ENCODE results near the gene THSD4.

THSD4 gene

DNA sequence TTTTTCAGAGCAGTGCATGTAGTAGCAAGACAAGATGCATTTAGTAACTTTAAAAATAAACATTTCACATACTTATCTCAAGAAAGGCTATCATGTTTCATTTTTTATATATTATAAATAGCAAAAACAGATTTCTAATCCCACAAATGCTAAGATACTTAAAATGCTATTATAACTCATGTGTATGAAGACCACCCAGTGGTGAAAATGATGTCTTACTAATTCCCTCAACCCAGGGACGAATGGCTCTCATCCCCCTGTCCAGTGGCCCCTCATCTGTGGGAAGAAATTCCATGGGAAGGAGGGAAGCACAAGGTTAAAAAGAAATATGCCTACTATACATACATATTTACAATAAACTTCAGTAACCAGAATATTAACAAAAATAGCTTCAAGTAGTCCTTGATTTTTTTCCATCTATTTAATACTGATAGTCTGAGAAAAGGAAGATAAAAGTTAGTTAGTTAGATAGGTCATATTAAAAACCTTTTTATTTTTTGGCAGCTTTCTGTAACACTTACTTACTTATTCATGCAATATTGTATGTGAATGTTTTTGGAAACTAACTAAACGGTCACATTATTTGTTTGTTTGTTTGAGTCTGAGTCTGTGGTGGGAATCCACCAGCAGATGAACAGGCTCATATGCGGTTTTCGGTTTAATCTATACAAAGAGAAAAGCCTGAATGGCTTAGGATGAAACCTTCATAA is 709.9 kb downstream of the THSD4 start:
- TF ChIP-seq, protein P1, sequence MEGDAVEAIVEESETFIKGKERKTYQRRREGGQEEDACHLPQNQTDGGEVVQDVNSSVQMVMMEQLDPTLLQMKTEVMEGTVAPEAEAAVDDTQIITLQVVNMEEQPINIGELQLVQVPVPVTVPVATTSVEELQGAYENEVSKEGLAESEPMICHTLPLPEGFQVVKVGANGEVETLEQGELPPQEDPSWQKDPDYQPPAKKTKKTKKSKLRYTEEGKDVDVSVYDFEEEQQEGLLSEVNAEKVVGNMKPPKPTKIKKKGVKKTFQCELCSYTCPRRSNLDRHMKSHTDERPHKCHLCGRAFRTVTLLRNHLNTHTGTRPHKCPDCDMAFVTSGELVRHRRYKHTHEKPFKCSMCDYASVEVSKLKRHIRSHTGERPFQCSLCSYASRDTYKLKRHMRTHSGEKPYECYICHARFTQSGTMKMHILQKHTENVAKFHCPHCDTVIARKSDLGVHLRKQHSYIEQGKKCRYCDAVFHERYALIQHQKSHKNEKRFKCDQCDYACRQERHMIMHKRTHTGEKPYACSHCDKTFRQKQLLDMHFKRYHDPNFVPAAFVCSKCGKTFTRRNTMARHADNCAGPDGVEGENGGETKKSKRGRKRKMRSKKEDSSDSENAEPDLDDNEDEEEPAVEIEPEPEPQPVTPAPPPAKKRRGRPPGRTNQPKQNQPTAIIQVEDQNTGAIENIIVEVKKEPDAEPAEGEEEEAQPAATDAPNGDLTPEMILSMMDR (IDR thresholded peaks at IDR 0.05; ENCODE audit: control insufficient read depth, extremely low read depth, insufficient read depth) = no peak
- no peak for DNase-seq (ENCODE audit: low read depth)
- no peak overlapping the region for H3K4me3 ChIP-seq (ENCODE audit: low read depth, low read length)

DNA sequence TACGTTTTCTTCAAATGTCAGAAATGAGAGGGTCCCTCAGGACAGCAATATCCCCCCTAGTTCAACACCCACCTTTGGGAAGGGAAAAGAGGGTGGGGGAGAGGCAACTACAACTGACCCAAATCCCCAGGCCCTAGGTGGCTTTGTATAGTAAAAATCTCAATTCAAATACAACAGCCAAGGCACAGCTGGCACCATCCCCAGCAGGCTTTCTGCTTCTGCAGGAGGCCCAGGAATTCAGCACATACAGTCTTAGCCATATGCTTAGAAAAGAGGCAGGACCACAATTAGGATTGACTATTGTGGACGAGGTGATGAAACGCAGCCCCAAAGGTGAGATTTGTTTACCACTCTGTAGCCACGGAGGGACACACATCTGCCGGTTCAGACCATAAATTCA is 710.9 kb downstream of the THSD4 start:
- TF ChIP-seq, protein P1 (IDR thresholded peaks at IDR 0.05; ENCODE audit: control insufficient read depth, extremely low read depth, insufficient read depth) = no peak

DNA sequence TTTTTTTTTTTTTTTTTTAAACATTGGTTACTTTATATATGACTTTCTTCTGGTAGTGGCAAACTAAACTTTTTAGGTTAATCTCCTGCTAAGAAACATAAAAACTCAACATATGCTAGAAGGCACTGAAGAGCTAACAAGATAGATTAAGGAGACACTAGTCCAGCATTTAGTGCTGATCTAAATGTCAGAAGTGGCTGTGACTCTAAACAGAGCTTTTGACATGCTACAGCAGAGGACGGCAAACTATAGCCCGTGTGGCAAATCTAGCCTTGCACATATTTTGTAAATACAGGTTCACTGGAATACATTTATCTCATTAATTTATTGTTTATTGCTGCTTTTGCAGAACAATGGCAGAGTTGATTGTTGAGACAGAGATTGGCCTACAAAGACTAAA is 715.7 kb downstream of the THSD4 start:
- TF ChIP-seq, protein P1 (IDR thresholded peaks at IDR 0.05; ENCODE audit: control insufficient read depth, extremely low read depth, insufficient read depth) = no peak
- no peak for DNase-seq (ENCODE audit: low read depth)
- no peak overlapping the region for H3K4me3 ChIP-seq (ENCODE audit: low read depth, low read length)

More for the DNA sequence above, 710.9 kb downstream of the THSD4 start:
- DNase-seq (ENCODE audit: low read depth) = no peak
- H3K4me3 ChIP-seq (ENCODE audit: low read depth, low read length) = no peak overlapping the region
